Vagina (tissue), 2 donors: Measurements from ENCODE around the gene NECTIN2. TPM values are rescaled to one million over a fixed set of nuclear protein-coding genes. Genes with fewer than 3 reads are reported as not detected.
A peak's percentile ranks its signal among the peaks of the same experiment; 100 is the strongest.

Experiments used
- DNase-seq, 2 donors: peaks; one replicate each; pipeline ENCODE4 v3.0.0-alpha.2; 2017; ENCODE audit errors: extremely low spot score in 2 of 2
- H3K27ac ChIP-seq: fragments of 200-600 bp; sonication (generic); one replicate; pipeline ENCODE4 v1.5.1; 2019
- H3K27me3 ChIP-seq: fragments of 200-600 bp; sonication (generic); one replicate; pipeline ENCODE4 v1.5.1; 2019
- H3K36me3 ChIP-seq, 2 donors: fragments of 200-600 bp; sonication (generic); one replicate each; pipeline ENCODE4 v1.5.1; 2017 to 2019
- H3K4me1 ChIP-seq: fragments of 200-600 bp; sonication (generic); one replicate; pipeline ENCODE4 v1.5.1; 2019
- H3K4me3 ChIP-seq, 2 donors: fragments of 200-600 bp; sonication (generic); 1 replicate in 1 of 2; 2 replicates in 1 of 2; pipeline ENCODE4 v1.5.1; 2016 to 2019
- H3K9me3 ChIP-seq: fragments of 200-600 bp; sonication (generic); one replicate; pipeline ENCODE4 v1.5.1; 2019
- POLR2A ChIP-seq, 2 donors: fragments of 450-650 bp; IDR thresholded peaks; one replicate each; pipeline ENCODE4 v1.6.1; 2017; ENCODE audit warnings: antibody characterized with exemption in 2 of 2, mild to moderate bottlenecking in 2 of 2, moderate library complexity in 2 of 2
- POLR2AphosphoS5 ChIP-seq, 2 donors: sonication (generic); formaldehyde crosslinking; IDR thresholded peaks; one replicate each; pipeline ENCODE4 v1.9.0; 2017; ENCODE audit warnings: antibody characterized with exemption in 2 of 2, mild to moderate bottlenecking in 2 of 2, low read depth in 1 of 2; ENCODE audit not compliant: insufficient read depth in 1 of 2
- intact Hi-C: fragments of 100-400 bp; cut with DNase I; formaldehyde crosslinking; loops from one replicate; pipeline ENCODE4 v1.15.1; 2023
- total RNA-seq: library from RNA; depleted of rRNA; stranded (reverse); fragments of >200 nt; gene quantifications from one replicate; pipeline ENCODE4 v1.2.3, GENCODE V29; 2016
- TF ChIP-seq, protein P1 (sequence below), 3 experiments: fragments of 450-650 bp in 2 of 3; fragments of 200-600 bp in 1 of 3; sonication (generic) in 1 of 3; IDR thresholded peaks; one replicate each; pipeline ENCODE4 v1.5.1; 2017 to 2019; ENCODE audit warnings: antibody characterized with exemption in 3 of 3, mild to moderate bottlenecking in 2 of 3, moderate library complexity in 2 of 3

NECTIN2 gene
- total RNA-seq, 1 donor from 2014 or later, result 72.9 TPM

DNA sequence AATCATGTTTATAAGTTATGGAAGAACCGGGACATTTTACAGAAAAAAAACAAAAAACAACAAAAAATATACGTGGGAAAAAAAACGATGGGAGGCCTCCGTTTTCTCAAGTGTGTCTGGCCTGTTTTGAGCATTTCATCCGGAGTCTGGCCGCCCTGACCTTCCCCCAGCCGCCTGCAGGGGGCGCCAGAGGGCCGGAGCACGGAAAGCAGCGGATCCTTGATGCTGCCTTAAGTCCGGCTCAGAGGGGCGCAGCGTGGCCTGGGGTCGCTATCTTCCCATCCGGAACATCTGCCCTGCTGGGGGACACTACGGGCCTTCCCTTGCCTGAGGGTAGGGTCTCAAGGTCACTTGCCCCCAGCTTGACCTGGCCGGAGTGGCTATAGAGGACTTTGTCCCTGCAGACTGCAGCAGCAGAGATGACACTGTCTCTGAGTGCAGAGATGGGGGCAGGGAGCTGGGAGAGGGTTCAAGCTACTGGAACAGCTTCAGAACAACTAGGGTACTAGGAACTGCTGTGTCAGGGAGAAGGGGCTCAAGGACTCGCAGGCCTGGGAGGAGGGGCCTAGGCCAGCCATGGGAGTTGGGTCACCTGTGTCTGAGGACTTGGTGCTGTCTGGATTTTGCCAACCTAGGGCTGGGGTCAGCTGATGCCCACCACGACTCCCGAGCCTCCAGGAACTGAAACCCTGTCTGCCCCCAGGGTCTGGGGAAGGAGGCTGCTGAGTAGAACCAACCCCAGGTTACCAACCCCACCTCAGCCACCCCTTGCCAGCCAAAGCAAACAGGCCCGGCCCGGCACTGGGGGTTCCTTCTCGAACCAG is 57.7 kb downstream of the NECTIN2 start:
- DNase-seq, result no peak
- H3K36me3 ChIP-seq, result peaks cover 0 to 26% of the 10 kb centered on the region in 2 donors
- peaks cover 23% of the 10 kb centered on the region for H3K4me1 ChIP-seq
- no peaks in the 10 kb centered on the region for H3K9me3 ChIP-seq
- no peaks in the 10 kb centered on the region for H3K27me3 ChIP-seq
- intact Hi-C loops, result loop anchor here (5.0 kb wide), 1 partner anchor 48 kb away; no protein-coding TSS in a partner anchor
- H3K27ac ChIP-seq, result no peak overlapping the region
- H3K4me3 ChIP-seq, result no peak overlapping the region
- TF ChIP-seq POLR2AphosphoS5 (IDR thresholded peaks at IDR 0.05; ENCODE audit: insufficient read depth in 1 of 2, low read depth in 1 of 2) (no peak), POLR2A (IDR thresholded peaks at IDR 0.05) (no peak)
- TF ChIP-seq, protein P1, sequence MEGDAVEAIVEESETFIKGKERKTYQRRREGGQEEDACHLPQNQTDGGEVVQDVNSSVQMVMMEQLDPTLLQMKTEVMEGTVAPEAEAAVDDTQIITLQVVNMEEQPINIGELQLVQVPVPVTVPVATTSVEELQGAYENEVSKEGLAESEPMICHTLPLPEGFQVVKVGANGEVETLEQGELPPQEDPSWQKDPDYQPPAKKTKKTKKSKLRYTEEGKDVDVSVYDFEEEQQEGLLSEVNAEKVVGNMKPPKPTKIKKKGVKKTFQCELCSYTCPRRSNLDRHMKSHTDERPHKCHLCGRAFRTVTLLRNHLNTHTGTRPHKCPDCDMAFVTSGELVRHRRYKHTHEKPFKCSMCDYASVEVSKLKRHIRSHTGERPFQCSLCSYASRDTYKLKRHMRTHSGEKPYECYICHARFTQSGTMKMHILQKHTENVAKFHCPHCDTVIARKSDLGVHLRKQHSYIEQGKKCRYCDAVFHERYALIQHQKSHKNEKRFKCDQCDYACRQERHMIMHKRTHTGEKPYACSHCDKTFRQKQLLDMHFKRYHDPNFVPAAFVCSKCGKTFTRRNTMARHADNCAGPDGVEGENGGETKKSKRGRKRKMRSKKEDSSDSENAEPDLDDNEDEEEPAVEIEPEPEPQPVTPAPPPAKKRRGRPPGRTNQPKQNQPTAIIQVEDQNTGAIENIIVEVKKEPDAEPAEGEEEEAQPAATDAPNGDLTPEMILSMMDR (IDR thresholded peaks at IDR 0.05), result peak; percentile 96 to 98 (median 97)

DNA sequence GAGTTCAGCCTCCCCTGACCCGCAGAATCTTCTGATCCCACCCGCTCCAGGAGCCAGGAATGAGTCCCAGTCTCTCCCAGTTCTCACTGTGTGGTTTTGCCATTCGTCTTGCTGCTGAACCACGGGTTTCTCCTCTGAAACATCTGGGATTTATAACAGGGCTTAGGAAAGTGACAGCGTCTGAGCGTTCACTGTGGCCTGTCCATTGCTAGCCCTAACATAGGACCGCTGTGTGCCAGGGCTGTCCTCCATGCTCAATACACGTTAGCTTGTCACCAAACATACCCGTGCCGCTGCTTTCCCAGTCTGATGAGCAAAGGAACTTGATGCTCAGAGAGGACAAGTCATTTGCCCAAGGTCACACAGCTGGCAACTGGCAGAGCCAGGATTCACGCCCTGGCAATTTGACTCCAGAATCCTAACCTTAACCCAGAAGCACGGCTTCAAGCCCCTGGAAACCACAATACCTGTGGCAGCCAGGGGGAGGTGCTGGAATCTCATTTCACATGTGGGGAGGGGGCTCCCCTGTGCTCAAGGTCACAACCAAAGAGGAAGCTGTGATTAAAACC is 58.4 kb downstream of the NECTIN2 start:
- no peak for DNase-seq
- no peak for TF ChIP-seq POLR2A (IDR thresholded peaks at IDR 0.05)
- TF ChIP-seq, protein P1 (IDR thresholded peaks at IDR 0.05), result no peak
- TF ChIP-seq POLR2AphosphoS5 (IDR thresholded peaks at IDR 0.05; ENCODE audit: insufficient read depth in 1 of 2, low read depth in 1 of 2), result no peak
- no peak overlapping the region for H3K4me3 ChIP-seq
- no peaks in the 10 kb centered on the region for H3K27me3 ChIP-seq
- intact Hi-C loops, result loop anchor here (5.0 kb wide), 1 partner anchor 48 kb away; no protein-coding TSS in a partner anchor
- H3K27ac ChIP-seq, result no peak overlapping the region
- H3K9me3 ChIP-seq, result no peaks in the 10 kb centered on the region
- peaks cover 0 to 26% of the 10 kb centered on the region in 2 donors for H3K36me3 ChIP-seq
- H3K4me1 ChIP-seq, result peaks cover 23% of the 10 kb centered on the region

DNA sequence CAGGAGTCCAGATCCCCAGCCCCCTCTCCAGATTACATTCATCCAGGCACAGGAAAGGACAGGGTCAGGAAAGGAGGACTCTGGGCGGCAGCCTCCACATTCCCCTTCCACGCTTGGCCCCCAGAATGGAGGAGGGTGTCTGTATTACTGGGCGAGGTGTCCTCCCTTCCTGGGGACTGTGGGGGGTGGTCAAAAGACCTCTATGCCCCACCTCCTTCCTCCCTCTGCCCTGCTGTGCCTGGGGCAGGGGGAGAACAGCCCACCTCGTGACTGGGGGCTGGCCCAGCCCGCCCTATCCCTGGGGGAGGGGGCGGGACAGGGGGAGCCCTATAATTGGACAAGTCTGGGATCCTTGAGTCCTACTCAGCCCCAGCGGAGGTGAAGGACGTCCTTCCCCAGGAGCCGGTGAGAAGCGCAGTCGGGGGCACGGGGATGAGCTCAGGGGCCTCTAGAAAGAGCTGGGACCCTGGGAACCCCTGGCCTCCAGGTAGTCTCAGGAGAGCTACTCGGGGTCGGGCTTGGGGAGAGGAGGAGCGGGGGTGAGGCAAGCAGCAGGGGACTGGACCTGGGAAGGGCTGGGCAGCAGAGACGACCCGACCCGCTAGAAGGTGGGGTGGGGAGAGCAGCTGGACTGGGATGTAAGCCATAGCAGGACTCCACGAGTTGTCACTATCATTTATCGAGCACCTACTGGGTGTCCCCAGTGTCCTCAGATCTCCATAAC is 59.5 kb downstream of the NECTIN2 start, which contains the start of gene APOE:
TSS of gene APOE (plus strand) at position 360 of the 724 bp plus-strand sequence. CDS start 829 bp downstream, outside the sequence.
- peak within 1 kb of the TSS; percentile 53 for H3K27ac ChIP-seq
- peaks cover 29% of the 10 kb centered on the region for H3K4me1 ChIP-seq
- DNase-seq, result no peak
- intact Hi-C loops, result no loop called here
- peaks cover 0 to 17% of the 10 kb centered on the region in 2 donors for H3K36me3 ChIP-seq
- no peaks in the 10 kb centered on the region for H3K9me3 ChIP-seq
- H3K27me3 ChIP-seq, result no peaks in the 10 kb centered on the region
- TF ChIP-seq, protein P1 (IDR thresholded peaks at IDR 0.05), result no peak
- TF ChIP-seq POLR2AphosphoS5 (IDR thresholded peaks at IDR 0.05; ENCODE audit: insufficient read depth in 1 of 2, low read depth in 1 of 2), result peak in 1 of 2 donors; percentile 65
- no peak for TF ChIP-seq POLR2A (IDR thresholded peaks at IDR 0.05)
- H3K4me3 ChIP-seq, result peak within 1 kb of the TSS; percentile 21 to 32

DNA sequence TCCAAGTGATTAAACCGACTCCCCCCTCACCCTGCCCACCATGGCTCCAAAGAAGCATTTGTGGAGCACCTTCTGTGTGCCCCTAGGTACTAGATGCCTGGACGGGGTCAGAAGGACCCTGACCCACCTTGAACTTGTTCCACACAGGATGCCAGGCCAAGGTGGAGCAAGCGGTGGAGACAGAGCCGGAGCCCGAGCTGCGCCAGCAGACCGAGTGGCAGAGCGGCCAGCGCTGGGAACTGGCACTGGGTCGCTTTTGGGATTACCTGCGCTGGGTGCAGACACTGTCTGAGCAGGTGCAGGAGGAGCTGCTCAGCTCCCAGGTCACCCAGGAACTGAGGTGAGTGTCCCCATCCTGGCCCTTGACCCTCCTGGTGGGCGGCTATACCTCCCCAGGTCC is 61.5 kb downstream of the NECTIN2 start:
- no peaks in the 10 kb centered on the region for H3K27me3 ChIP-seq
- intact Hi-C loops, result no loop called here

More for the DNA sequence above, 61.5 kb downstream of the NECTIN2 start:
- H3K4me3 ChIP-seq, result no peak overlapping the region
- H3K27ac ChIP-seq, result no peak overlapping the region
- TF ChIP-seq, protein P1 (IDR thresholded peaks at IDR 0.05), result no peak
- no peak for TF ChIP-seq POLR2A (IDR thresholded peaks at IDR 0.05)
- TF ChIP-seq POLR2AphosphoS5 (IDR thresholded peaks at IDR 0.05; ENCODE audit: insufficient read depth in 1 of 2, low read depth in 1 of 2), result no peak
- DNase-seq, result no peak
- H3K4me1 ChIP-seq, result peaks cover 42% of the 10 kb centered on the region
- H3K9me3 ChIP-seq, result no peaks in the 10 kb centered on the region
- H3K36me3 ChIP-seq, result peaks cover 0 to 2% of the 10 kb centered on the region in 2 donors
